Calu3 (cell line): Measurements from ENCODE around the gene ZNF23. TPM values are rescaled to one million over a fixed set of nuclear protein-coding genes. Genes with fewer than 3 reads are reported as not detected.

Experiments
- BruUV-seq: library from RNA; stranded (reverse); fragments of 400-500 nt; replicated peaks from 2 replicates; lab custom pipeline; 2021; lab: Mats Ljungman, UMichigan
- CTCF ChIA-PET: fragments of 300-600 bp; sonication (Branson Sonifier 250); formaldehyde crosslinking; loops from one replicate; lab custom pipeline; 2022; ENCODE audit warnings: antibody characterized with exemption; lab: Charles Lee
- DNase-seq: peaks from one replicate; pipeline ENCODE4 v3.0.0; 2022
- H3K27ac Mint-ChIP-seq: one replicate; pipeline ENCODE4 v1.8.0; 2022; ENCODE audit warnings: mixed read lengths; ENCODE audit not compliant: unreplicated experiment
- H3K27me3 Mint-ChIP-seq: one replicate; pipeline ENCODE4 v1.8.0; 2022; ENCODE audit warnings: mixed read lengths; ENCODE audit not compliant: unreplicated experiment
- H3K36me3 Mint-ChIP-seq: one replicate; pipeline ENCODE4 v1.8.0; 2022; ENCODE audit warnings: mild to moderate bottlenecking, moderate library complexity, mixed read lengths; ENCODE audit not compliant: insufficient read depth, unreplicated experiment
- H3K4me1 Mint-ChIP-seq: one replicate; pipeline ENCODE4 v1.8.0; 2022; ENCODE audit warnings: mild to moderate bottlenecking, low read depth, mixed read lengths; ENCODE audit not compliant: unreplicated experiment
- H3K4me3 Mint-ChIP-seq: one replicate; pipeline ENCODE4 v1.8.0; 2022; ENCODE audit warnings: mild to moderate bottlenecking, low read depth, moderate library complexity, mixed read lengths; ENCODE audit not compliant: unreplicated experiment
- H3K9me3 Mint-ChIP-seq: one replicate; pipeline ENCODE4 v1.8.0; 2022; ENCODE audit warnings: low read depth, mixed read lengths; ENCODE audit not compliant: unreplicated experiment
- CTCF ChIP-seq: fragments of 200-600 bp; IDR thresholded peaks from one replicate; pipeline ENCODE4 v1.8.0; 2022; ENCODE audit warnings: antibody characterized with exemption; ENCODE audit not compliant: unreplicated experiment
- intact Hi-C: fragments of 100-400 bp; cut with micrococcal nuclease; formaldehyde crosslinking; loops from one replicate; pipeline ENCODE4 v1.10.0; 2022; ENCODE audit not compliant: unreplicated experiment
- total RNA-seq: library from RNA; stranded (reverse); gene quantifications from 2 replicates; pipeline ENCODE4 v1.2.3, GENCODE V29; 2022

ZNF23 gene
- total RNA-seq, 1 experiment from 2014 or later, result 13.3 TPM

- Mint-ChIP-seq H3K36me3 (no peaks in the 10 kb centered on the region), H3K4me3 (no peak overlapping the region), H3K27me3 (peaks cover 53% of the 10 kb centered on the region), H3K27ac (no peak overlapping the region), H3K4me1 (no peaks in the 10 kb centered on the region), H3K9me3 (no peaks in the 10 kb centered on the region)
- no peak for TF ChIP-seq CTCF
- intact Hi-C loops, result no loop called here
- CTCF ChIA-PET, result interaction anchor here (0.7 to 1.4 kb wide), 2 partner anchors 8 to 20 kb away, joined by 3 to 5 read pairs; no protein-coding TSS in a partner anchor
- no peak for DNase-seq
- BruUV-seq, result no TSS peak
Measured at GRCh38 chr16:71404364-71404763, 57.7 kb downstream of the ZNF23 start.

- TF ChIP-seq CTCF, result no peak
- DNase-seq, result no peak
- CTCF ChIA-PET, result no interaction called here
- Mint-ChIP-seq H3K4me1 (no peaks in the 10 kb centered on the region), H3K36me3 (no peaks in the 10 kb centered on the region), H3K27me3 (peaks cover 50% of the 10 kb centered on the region), H3K9me3 (no peaks in the 10 kb centered on the region), H3K4me3 (no peak overlapping the region), H3K27ac (no peak overlapping the region)
- intact Hi-C loops, result no loop called here
- BruUV-seq, result no TSS peak
Measured at GRCh38 chr16:71402674-71403073, 59.4 kb downstream of the ZNF23 start.

- CTCF ChIA-PET, result no interaction called here
- Mint-ChIP-seq H3K36me3 (no peaks in the 10 kb centered on the region), H3K9me3 (no peaks in the 10 kb centered on the region), H3K27ac (no peak overlapping the region), H3K4me1 (no peaks in the 10 kb centered on the region), H3K4me3 (no peak overlapping the region), H3K27me3 (peaks cover 43% of the 10 kb centered on the region)
- no TSS peak for BruUV-seq
- no peak for DNase-seq
- intact Hi-C loops, result no loop called here
- no peak for TF ChIP-seq CTCF
Measured at GRCh38 chr16:71402007-71402406, 60.0 kb downstream of the ZNF23 start.

- Mint-ChIP-seq H3K36me3 (no peaks in the 10 kb centered on the region), H3K4me3 (no peak overlapping the region), H3K9me3 (no peaks in the 10 kb centered on the region), H3K27me3 (peaks cover 30% of the 10 kb centered on the region), H3K27ac (no peak overlapping the region), H3K4me1 (no peaks in the 10 kb centered on the region)
- no peak for TF ChIP-seq CTCF
- DNase-seq, result no peak
- intact Hi-C loops, result no loop called here
- BruUV-seq, result no TSS peak
- CTCF ChIA-PET, result no interaction called here
Measured at GRCh38 chr16:71399801-71400563, 62.1 kb downstream of the ZNF23 start.

Other genes with a start within 250 kb of the ZNF23 start
- 2.9 and 3.8 TPM in 2 replicates for gene HYDIN, start 231.5 kb downstream of the ZNF23 start, total RNA-seq
- 44.4 and 45.0 TPM in 2 replicates for gene CMTR2, start 172.8 kb downstream of the ZNF23 start, total RNA-seq
- 16.6 and 35.1 TPM in 2 replicates for gene CALB2, start 103.5 kb downstream of the ZNF23 start, total RNA-seq
- not detected in 2 replicates for gene TLE7, start 20.2 kb downstream of the ZNF23 start, total RNA-seq
- 11.1 and 11.3 TPM in 2 replicates for gene ZNF19, start 27.1 kb upstream of the ZNF23 start, total RNA-seq
- gene CHST4, start 64.2 kb upstream of the ZNF23 start, total RNA-seq, result 72.9 and 105 TPM in 2 replicates
- gene TAT, start 114.8 kb upstream of the ZNF23 start, total RNA-seq, result 0.10 TPM in 1 of 2 replicates, not detected in the other
- gene MARVELD3, start 163.9 kb upstream of the ZNF23 start, total RNA-seq, result 38.4 and 40.1 TPM in 2 replicates